Stimulated activated CD4-positive, alpha-beta T cell treated with anti-CD3 and anti-CD28 coated beads, Interleukin-1b, Interleukin-23, amount 100 ng/mL, for 24 hours (primary cell): ENCODE measurements around the gene AMBRA1.
"Not testable (repeated sequence)": the region's sequence is repeated elsewhere in the genome, so short reads cannot be mapped to it uniquely, and the experiment has no call there.

Experiments used
- DNase-seq, 4 experiments: peaks; one replicate each; pipeline ENCODE4 v3.0.0-alpha.2; 2020; ENCODE audit warnings: low read depth in 4 of 4, low spot score in 1 of 4

Gene AMBRA1

DNA sequence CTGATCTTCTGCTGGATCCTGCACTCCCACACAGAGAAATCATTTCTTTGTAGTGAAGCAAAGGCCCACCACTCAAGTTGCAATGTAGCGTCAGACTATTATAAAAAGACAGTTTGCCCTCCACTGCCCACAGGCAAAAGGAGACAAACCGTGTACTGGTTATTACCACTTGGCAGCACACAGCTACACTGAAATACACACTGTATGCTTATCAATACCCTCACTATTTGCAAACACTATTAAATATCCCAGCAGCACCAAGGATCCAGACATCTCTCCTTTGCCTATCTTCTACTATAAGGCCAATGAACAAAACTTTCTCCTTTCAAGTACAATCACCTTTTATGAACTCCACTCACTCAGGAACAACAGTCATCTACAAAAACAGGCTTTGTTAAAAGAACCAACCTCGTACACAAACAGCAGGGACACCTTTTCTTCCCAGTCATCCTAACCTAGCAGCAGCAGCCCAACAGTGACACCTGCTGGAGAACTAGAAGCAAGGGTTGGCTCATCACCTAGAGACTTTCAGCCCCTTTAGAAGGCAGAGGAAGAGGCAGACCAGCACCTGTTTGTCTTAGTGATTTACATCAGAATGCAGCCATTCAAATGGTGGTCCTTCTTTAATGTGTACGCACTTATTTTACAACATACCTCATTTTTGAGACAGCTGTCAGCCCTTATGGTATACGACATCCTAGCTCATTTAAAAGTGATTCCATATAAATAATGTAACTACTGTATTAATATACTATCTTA, 56.1 kb downstream of the AMBRA1 start:
- DNase-seq, result peak; percentile 32 to 45 (median 38)

DNA sequence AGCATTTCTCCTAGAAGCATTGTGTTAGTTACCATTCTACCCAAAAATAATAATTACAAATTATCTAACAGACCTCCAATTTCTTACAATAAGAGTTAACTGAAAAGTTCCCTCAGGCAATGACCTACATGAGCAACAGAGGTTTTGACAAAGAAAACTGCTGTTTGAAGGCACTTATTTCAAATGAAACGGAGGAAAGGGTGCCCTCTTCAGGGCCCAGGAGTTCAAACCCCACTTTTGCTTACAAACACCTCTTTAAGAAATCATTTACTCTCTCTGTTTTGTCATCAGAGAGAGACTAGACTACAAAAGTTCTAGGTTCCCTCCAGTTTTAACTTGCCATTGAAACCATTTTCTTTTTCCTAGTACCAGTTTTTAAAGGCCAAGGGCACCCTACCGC, 56.7 kb downstream of the AMBRA1 start:
- DNase-seq, result no peak

DNA sequence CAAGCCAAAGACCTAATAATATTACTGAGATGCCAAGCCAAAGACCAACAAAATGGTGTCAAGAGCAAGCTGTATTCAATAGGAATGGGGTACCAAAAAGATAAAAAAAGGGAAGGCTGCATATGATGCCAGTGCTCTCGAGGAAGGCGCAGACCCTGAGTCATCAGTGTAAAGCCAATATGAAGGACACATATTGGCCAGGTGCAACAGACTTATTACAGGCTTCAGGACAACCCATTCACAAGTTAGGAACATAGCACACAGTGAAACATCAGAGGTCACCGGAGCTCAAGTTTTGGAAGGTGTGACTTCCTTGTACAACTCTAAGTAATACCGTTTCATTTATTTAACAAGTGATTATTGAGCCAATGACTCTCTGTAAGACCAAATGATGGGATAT, 58.1 kb downstream of the AMBRA1 start:
- DNase-seq, result no peak

DNA sequence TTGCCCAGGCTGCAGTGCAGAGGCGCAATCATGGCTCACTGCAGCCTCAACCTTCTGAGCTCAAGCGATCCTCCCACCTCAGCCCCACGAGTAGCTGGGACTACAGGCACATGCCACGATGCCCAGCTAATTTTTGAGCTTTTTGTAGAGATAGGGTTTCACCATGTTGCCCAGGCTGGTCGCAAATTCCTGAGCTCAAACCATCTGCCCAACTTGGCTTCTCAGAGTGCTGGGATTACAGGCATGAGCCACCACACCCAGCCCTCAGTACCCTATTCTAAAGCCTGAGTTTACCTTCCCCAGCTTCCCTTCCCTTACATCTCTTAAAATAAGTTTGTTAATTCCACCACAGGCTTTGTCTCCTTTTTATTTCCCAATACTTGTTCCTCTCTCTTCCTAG, 59.1 kb downstream of the AMBRA1 start:
- no peak for DNase-seq

DNA sequence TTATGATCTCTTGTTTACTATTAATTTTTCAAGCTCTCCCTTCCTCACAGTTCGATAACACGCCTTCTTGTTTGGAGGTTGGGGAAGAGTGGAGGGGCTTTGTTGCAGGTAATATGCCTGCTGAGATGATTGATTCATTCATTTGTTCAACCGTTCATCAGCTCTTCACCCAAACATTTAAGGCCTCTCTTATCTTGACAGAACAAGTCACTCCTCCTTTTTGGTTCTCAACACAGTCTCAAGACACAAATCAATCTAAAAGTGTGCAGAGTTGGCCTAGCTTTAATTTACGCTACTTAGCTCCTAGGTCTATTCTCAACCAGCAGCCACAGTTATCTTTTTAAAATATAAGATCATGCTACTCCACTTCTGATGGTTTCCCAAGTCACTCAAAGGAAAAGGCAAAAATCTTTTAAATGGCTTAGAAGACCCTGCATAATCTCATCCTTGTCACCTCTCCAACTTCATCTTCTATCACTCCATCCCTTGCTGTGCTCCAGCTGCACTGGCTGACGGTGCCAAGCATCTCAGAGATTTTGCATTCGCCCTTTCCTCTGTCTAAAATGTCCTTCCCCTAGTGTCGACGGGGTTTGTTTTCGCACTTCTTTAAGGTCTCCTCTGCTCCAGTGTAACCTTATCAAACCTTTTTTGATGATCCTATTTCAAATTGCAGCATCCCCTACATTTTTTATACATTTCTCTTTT, 60.3 kb downstream of the AMBRA1 start:
- no peak for DNase-seq

DNA sequence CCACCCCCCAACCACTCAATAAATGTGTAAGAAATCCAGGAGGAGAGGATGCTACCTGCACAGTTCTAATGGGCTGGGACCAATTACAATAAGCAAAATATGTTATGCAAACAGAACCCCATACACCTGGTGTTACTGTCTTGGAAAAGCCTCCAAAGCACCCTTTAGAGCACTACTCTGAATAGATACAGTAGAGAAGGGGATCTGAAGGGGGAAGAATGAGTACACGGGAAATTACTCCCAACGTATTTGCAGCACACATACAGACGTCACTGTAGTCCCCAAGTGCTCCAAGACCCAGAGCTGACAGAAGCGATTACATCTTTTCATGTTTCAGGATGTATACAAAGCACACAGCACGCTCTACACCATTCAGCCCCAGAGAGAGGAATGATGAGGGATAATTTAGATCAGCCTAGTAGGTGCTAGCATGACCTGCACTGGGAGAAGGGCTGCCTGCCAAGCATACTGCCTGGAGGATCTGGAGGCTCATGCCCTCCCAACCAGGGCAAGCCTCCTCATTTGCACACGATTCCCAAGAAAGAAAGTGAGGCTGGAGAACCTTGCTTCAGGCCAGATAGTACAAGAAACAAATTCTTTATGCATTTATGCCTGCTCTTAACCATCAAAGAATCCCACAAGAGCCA, 63.8 kb downstream of the AMBRA1 start:
- no peak for DNase-seq

DNA sequence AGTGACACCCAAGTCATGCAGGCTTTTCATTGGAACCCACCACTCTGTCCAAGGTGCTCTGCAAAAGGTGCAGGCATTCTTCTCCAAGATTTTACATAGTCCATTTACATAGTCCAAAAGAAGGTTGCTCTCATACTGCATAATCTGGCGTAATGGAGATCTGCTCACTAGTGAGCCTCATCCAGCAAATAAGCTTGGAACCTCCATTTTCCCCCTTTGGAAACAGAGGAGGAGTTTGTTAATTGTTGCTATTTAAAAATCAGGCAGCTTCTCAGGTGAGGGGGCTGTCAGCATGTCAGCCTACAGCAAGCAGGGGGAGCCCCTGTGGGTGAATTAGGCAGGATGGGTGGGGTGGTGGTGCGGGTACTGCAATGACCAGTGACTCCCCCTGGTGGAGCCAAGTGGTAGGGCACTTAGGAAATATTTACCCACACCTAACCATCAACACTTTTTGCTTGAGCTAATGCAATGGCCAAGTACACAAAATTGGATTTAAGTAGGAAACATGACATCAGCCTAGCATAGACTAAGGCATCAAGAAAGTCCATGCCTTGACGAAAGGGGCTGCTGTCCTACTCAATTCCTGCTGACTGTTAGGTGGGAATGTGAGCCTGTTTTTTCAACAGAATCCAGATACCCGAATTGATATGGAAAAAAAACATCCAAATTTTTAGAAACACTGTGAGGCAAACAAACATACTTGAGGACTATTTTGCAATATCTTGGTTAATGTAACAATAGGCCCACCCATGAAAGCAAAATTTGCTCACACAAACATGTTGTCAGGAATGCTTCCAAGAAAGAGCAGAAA, 64.5 kb downstream of the AMBRA1 start:
- DNase-seq, result peak; percentile 46 to 69 (median 62)

DNA sequence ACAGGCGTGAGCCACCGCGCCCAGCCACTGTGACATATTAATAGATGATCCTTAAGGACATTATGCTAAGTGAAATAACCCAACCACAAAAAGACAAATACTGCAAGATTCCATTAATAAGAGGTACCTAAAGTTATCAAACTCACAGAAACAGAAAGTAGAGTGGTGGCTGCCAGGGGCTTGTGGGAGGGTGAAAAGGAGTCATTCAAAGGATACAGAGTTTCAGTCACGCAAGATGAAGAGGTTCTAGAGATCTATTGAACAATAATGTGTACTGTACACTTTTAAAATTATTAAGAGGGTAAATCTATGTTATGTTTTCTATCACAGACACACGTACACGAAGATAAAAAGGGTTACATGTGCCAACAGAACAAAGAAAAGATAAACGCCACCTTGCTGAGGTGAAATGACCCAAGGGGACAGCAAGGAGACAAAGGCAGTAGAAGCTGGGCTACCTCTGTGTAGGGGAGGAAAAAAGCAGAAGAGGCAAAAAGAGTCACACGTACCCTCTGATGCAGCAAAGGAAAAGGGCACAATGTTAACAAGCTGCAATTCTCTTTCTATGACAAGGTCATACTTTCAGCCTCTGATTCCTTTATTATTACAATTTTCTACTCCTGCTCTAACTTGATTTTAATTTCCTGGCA, 65.3 kb downstream of the AMBRA1 start:
- no peak for DNase-seq

DNA sequence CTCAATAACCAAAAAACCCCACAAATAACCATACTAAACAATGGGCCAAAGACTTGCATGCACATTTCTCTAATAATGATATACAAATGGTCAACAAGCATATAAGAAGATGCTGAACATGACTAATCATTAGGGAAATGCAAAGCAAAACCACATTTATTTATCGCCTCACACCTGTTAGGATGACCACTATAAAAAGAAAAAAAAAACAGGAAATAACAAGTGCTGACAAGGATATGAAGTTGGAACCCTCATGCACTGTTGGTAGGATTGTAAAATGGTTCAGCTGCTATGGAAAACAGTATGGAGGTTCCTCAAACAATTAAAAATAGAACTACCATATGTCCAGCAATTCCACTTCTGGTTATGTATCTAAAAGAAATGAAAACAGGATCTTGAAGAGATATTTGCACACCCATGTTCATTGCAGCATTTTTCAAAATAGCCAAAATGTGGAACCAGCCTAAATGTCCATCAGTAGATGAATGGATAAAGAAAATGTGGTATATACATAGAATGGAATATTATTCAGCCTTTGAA, 66.2 kb downstream of the AMBRA1 start:
- no peak for DNase-seq

DNA sequence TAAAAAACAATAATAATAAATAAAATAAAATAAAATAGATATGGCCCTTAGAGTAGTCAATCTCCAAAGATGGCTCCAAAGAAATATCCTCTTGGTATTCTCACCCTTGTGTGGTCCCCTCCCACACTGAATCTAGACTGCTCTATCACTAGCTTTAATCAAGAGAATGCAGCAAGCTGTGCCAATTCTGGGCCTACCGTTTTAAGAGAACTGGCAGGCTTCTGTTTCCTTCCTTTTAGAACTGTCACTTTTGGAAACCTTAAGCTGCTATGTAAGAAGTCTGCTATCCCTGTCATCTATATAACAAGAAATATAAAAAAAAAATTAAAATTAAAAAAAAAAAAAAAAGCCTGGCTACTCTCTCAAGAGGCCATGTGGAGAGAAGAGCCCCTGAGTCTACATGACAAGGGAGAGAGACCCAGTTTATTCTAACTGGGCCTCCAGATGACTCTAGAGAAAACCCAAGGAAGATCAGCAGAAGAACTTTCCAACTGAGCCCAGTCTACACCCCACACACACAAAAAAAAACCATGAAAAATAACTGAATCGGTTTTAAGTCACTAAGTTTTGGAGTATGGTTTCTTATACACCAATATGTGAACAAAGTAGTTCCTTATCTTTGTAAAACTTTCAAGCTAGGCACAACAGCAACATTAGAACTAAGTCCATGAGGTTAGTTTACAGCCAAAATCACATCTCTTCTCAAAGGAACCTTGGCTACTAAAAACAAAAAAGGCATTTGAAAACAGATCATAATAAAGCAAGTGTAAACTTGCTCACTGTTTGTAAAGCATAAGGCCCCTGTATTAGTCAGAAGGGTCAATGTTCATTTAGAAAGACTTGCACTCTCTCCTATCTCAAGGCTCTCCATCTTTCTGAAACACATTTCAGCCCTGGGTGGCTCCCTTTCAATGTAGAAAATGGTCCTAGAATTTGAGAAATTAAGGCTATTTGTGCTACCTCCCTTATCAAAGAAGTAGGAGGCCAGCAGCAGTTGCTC, 67.3 kb downstream of the AMBRA1 start:
- DNase-seq, result no peak

DNA sequence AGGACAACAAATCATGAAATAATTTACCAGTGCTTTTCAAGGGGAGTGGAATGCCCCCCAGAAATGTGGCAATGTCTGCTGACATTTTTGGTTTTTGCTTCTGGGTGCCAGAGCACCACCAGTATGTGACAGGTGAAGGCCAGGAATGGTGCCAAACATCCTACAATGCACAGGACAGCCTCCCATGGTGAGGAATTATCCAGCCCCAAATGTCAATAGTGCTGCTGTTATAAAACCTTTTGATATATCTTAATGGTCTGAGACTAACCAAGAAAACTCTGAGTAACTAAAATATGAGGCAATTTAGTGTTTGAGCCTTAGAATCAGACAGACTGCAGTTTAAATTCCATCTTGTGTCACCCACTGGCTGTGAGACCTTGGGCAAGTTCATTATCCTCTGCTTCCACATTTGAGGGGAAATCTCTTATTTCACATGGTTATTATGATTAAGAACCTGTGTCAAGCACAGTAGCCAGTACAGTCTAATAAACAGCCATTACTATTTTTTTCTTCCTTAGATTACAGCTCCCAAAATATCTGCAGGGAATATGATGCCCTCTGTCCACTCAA, 69.5 kb downstream of the AMBRA1 start:
- no peak for DNase-seq

DNA sequence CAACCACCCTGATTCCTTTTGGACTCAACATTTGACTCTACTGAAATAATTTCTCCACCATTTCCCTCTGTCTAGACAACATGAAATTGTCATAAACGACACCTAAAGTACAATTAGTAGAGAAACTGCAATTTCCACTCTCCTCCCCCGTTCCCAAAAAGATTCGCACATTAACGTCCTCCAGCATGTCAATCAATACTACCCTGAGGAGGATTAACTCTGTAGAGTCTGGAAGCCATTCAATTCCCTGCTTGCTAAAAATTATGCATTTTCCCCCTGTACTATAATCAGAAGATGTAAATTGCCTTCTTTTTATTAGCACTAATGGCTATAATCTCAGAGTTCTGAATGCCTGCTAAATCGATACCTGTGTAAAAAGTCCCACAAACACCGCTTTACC, 70.5 kb downstream of the AMBRA1 start:
- no peak for DNase-seq

DNA sequence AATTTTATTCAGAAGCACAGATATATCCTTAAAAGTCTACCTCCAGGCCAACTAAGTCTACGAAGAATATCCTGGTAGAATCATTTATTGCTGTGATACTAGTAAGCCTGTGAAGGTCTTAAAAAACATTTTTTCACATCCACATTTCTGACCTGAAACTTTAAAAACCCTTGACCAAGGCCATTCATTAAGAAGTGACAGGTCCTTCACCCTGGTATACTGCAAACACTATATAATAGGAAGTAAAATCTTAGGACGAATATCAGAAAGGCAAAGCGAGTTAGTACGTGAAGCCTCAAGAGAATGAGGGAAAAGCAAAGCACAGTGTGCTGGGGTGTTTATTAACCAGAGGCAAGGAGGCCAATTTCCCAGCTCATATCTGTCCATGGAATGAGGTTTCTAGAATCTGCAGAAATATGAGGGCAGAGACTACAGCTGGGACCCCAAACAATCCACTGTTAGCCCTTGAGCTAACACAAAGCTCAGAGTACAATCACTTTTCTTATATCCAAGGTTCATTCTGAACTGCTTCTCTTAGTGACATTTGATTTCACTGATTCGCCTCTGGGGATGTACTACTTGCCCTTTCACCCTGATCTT, 71.0 kb downstream of the AMBRA1 start:
- no peak for DNase-seq

DNA sequence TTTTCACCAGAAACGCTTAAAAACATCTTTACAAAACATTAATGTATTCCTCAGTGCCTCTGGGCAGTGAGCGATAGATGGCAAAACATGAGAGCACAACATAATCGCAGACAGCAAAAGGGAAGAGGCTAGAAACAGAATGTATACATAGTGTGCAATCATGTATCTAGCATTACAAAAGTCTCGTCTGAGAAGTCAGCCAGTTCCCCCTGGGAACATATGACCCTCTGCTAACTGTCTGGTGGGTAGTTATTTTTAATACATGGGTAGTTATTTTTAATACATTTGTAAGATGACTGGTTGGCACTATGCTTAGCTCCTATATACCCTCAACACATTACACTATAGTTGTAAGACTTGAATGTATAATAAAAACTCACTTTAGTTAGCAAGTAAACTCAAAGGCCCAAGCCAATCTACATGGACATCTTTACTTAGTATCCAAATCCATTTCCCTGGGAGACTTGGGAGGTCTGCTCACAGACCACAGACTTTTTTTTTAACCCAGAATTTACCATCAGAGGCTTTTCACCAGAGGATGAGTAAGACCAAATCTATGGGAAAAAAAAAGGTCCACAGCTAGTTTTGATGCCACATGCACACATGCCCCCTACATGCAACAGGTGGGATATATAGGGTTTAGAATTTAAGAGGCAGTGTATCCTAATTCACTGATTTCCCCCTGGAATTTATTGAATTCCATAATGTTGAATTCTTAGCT, 71.7 kb downstream of the AMBRA1 start:
- DNase-seq, result no peak

DNA sequence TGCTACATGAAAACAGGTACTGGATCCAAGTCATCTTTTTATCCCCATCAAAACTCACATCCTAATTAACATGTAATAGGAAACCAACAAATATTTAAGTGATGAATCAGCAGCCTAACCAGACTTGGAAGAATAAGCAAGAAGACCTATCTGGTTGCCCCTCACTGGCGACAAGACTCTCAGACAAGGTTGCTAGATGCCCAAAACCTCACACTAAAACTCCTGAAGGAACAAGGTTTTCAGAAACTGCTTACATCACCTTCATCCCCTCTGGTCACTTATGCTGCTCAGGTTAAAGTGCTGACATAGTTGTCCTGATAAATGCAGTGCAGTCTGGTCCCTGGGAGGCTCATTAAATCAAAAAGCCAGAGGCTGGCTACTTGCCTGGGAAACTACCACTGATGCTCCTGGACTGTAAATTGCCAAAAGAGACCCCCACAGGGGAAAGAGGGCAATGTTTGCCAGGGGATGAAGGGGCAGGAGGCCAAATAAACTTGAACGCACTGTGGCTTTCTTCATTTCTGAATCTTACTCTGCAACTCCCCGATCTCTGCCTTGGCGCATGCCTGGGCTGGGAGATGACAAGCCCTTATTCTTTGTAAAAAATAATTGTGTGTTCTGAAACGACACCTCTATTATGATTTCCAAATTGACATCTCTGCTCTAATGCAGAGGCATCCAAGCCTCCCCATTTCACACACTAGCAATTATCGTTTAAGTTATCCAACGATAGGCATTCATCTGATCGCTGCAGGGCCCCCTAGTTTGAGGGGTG, 72.7 kb downstream of the AMBRA1 start:
- no peak for DNase-seq

DNA sequence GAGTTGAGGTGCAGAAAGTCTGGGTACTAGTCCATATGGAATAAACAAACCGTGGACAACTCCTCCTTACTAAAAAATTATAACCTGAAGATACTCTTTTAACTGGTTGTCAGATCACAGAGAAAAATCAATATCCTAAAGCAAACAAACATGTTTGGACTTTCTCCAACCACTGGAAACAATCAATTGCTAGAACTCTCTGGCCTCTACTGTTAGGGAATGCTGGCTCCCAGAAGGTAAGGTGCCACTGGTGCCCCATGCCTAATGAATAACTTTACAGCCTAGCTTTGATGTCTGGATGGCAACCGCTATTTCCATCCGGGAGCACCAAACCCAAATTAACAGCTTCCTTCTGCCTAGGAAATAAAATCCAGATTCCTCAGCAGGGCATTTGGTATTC, 74.5 kb downstream of the AMBRA1 start:
- no peak for DNase-seq

DNA sequence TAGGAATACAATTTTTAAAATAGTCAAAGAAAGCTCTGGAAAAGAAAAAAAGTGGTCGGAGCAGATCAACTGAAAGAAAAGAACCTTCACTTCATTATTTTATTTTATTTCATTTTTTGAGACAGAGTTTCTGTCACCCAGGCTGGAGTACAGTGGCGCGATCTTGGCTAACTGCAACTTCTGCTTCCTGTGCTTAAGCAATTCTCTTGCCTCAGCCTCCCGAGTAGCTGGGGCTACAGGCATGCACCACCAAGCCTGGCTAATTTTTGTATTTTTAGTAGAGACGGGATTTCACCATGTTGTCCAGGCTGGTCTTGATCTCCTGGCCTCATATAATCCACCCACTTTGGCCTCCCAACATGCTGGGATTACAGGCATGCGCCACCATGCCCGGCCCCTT, 74.9 kb downstream of the AMBRA1 start:
- DNase-seq, result not testable (repeated sequence)
